HEK293 (cell line): ENCODE results near the gene CDC5L.

Source experiments
- CTCF ChIA-PET: fragments of 350-600 bp; formaldehyde crosslinking; extraction: SDS; loops from one replicate; lab custom pipeline; 2021; ENCODE audit warnings: antibody characterized with exemption; lab: Yijun Ruan, JAX
- POLR2A ChIA-PET: fragments of 300-600 bp; formaldehyde crosslinking; extraction: SDS; loops from one replicate; lab custom pipeline; 2020; ENCODE audit warnings: antibody characterized with exemption, inconsistent platforms; lab: Yijun Ruan, JAX
- H3K27ac ChIP-seq: fragments of 200-500 bp; sonication (Bioruptor generic); 2 replicates; pipeline ENCODE4 v1.5.1; 2014; ENCODE audit warnings: low read depth, low read length, control low read depth, inconsistent platforms; ENCODE audit errors: extremely low read depth
- H3K36me3 ChIP-seq, 2 experiments: fragments of 200-500 bp in 1 of 2; sonication (Bioruptor generic) in 1 of 2; 1 replicate in 1 of 2; 2 replicates in 1 of 2; pipeline ENCODE4 v1.5.1; 2014 to 2017; ENCODE audit warnings: inconsistent platforms in 2 of 2, low read length in 2 of 2; ENCODE audit not compliant: control insufficient read depth in 2 of 2, insufficient read depth in 1 of 2
- H3K4me1 ChIP-seq: fragments of 200-500 bp; sonication (Bioruptor generic); 2 replicates; pipeline ENCODE4 v1.5.1; 2014; ENCODE audit warnings: mild to moderate bottlenecking, low read length, inconsistent platforms; ENCODE audit not compliant: control insufficient read depth, insufficient read depth
- H3K4me3 ChIP-seq: 2 replicates; pipeline ENCODE4 v1.5.1; 2011; ENCODE audit warnings: low read depth, mild to moderate bottlenecking, control low read depth, low read length, moderate library complexity
- H3K9me3 ChIP-seq: fragments of 200-500 bp; sonication (Bioruptor generic); 2 replicates; pipeline ENCODE4 v1.5.1; 2014; ENCODE audit warnings: low read depth, low read length, inconsistent platforms; ENCODE audit not compliant: control insufficient read depth, insufficient read depth
- ATF2 ChIP-seq: fragments of 450-650 bp; formaldehyde crosslinking; IDR thresholded peaks from 2 replicates; pipeline ENCODE4 v1.5.1; 2016; ENCODE audit warnings: missing biosample characterization, missing genetic modification characterization, low read depth
- BCL11A ChIP-seq: fragments of 450-650 bp; formaldehyde crosslinking; IDR thresholded peaks from 2 replicates; pipeline ENCODE4 v1.5.1; 2016; ENCODE audit warnings: low read depth, missing biosample characterization, missing genetic modification characterization
- IKZF3 ChIP-seq: fragments of 450-650 bp; IDR thresholded peaks from 2 replicates; pipeline ENCODE4 v1.5.0; 2018; ENCODE audit warnings: missing biosample characterization, mild to moderate bottlenecking, missing genetic modification characterization, moderate library complexity
- PRDM10 ChIP-seq: fragments of 450-650 bp; formaldehyde crosslinking; IDR thresholded peaks from 2 replicates; pipeline ENCODE4 v1.5.1; 2016; ENCODE audit warnings: missing biosample characterization, missing genetic modification characterization
- REST ChIP-seq: fragments of 450-650 bp; formaldehyde crosslinking; IDR thresholded peaks from 2 replicates; pipeline ENCODE4 v1.5.1; 2016; ENCODE audit warnings: missing biosample characterization, missing genetic modification characterization
- TRIM28 ChIP-seq: IDR thresholded peaks from 2 replicates; pipeline ENCODE4 v1.6.1; 2011; ENCODE audit warnings: low read length, control low read depth, borderline replicate concordance
- ZNF2 ChIP-seq: fragments of 450-650 bp; formaldehyde crosslinking; IDR thresholded peaks from 2 replicates; pipeline ENCODE4 v1.5.1; 2016; ENCODE audit warnings: missing biosample characterization, missing genetic modification characterization
- ZNF366 ChIP-seq: fragments of 450-650 bp; formaldehyde crosslinking; conservative IDR thresholded peaks from 2 replicates; pipeline ENCODE4 v1.5.1; 2016; ENCODE audit warnings: missing biosample characterization, missing genetic modification characterization
- ZNF513 ChIP-seq: fragments of 450-650 bp; IDR thresholded peaks from 2 replicates; pipeline ENCODE4 v1.5.1; 2018; ENCODE audit warnings: missing biosample characterization, missing genetic modification characterization
- ZNF558 ChIP-seq: fragments of 450-650 bp; formaldehyde crosslinking; IDR thresholded peaks from 2 replicates; pipeline ENCODE4 v1.5.1; 2016; ENCODE audit warnings: missing biosample characterization, missing genetic modification characterization
- ZNF639 ChIP-seq: fragments of 450-650 bp; formaldehyde crosslinking; IDR thresholded peaks from 2 replicates; pipeline ENCODE4 v1.5.1; 2016; ENCODE audit warnings: missing biosample characterization, missing genetic modification characterization
- ZNF660 ChIP-seq: fragments of 450-650 bp; IDR thresholded peaks from 2 replicates; pipeline ENCODE4 v1.5.1; 2018; ENCODE audit warnings: missing biosample characterization, mild to moderate bottlenecking, missing genetic modification characterization
- ZNF777 ChIP-seq: fragments of 450-650 bp; formaldehyde crosslinking; IDR thresholded peaks from 2 replicates; pipeline ENCODE4 v1.5.1; 2017; ENCODE audit warnings: missing biosample characterization, missing genetic modification characterization, borderline replicate concordance
- ZNF837 ChIP-seq: fragments of 450-650 bp; formaldehyde crosslinking; IDR thresholded peaks from 2 replicates; pipeline ENCODE4 v1.5.1; 2016; ENCODE audit warnings: missing biosample characterization, missing genetic modification characterization
- ZSCAN30 ChIP-seq: fragments of 450-650 bp; IDR thresholded peaks from 2 replicates; pipeline ENCODE4 v1.5.1; 2018; ENCODE audit warnings: missing biosample characterization, mild to moderate bottlenecking, missing genetic modification characterization, moderate library complexity
- TF ChIP-seq, protein P1 (sequence below): fragments of 450-650 bp; formaldehyde crosslinking; IDR thresholded peaks from 2 replicates; pipeline ENCODE4 v1.5.1; 2016; ENCODE audit warnings: missing biosample characterization, missing genetic modification characterization
- TF ChIP-seq, protein P2 (sequence below): fragments of 450-650 bp; formaldehyde crosslinking; IDR thresholded peaks from 2 replicates; pipeline ENCODE4 v1.5.1; 2016; ENCODE audit warnings: missing biosample characterization, missing genetic modification characterization, borderline replicate concordance

CDC5L gene

GRCh38 chr6:44489910-44490604, 102.6 kb downstream of the CDC5L start:
- no peaks in the 10 kb centered on the region for H3K4me1 ChIP-seq
- H3K36me3 ChIP-seq, result no peaks in the 10 kb centered on the region
- H3K9me3 ChIP-seq, result no peaks in the 10 kb centered on the region
- no peak overlapping the region for H3K4me3 ChIP-seq
- no peak for TF ChIP-seq ZNF837
- TF ChIP-seq REST (tag by site-specific recombination), result no peak
- TF ChIP-seq ZNF513 (tag by site-specific recombination), result no peak
- TF ChIP-seq TRIM28, result no peak
- no peak overlapping the region for H3K27ac ChIP-seq
- ChIA-PET CTCF (interaction anchor here (0.6 to 2.9 kb wide), 5 partner anchors 14 to 1440 kb away, joined by 3 to 28 read pairs (median 5); no protein-coding TSS in a partner anchor), POLR2A (no interaction called here)

- no peaks in the 10 kb centered on the region for H3K4me1 ChIP-seq
- CTCF ChIA-PET, result interaction anchor here (0.6 to 2.9 kb wide), 2 partner anchors 11 to 17 kb away, joined by 3 to 17 read pairs; no protein-coding TSS in a partner anchor
- TF ChIP-seq BCL11A (tag by site-specific recombination) (no peak), ZNF366 (tag by site-specific recombination) (no peak), ZNF639 (tag by site-specific recombination) (no peak), ZSCAN30 (no peak), ZNF2 (tag by site-specific recombination) (no peak), ZNF558 (tag by site-specific recombination) (no peak), PRDM10 (tag by site-specific recombination) (no peak), ATF2 (no peak), ZNF777 (tag by site-specific recombination) (no peak), IKZF3 (tag by site-specific recombination) (no peak), ZNF660 (tag by site-specific recombination) (no peak)
- TF ChIP-seq, protein P1, sequence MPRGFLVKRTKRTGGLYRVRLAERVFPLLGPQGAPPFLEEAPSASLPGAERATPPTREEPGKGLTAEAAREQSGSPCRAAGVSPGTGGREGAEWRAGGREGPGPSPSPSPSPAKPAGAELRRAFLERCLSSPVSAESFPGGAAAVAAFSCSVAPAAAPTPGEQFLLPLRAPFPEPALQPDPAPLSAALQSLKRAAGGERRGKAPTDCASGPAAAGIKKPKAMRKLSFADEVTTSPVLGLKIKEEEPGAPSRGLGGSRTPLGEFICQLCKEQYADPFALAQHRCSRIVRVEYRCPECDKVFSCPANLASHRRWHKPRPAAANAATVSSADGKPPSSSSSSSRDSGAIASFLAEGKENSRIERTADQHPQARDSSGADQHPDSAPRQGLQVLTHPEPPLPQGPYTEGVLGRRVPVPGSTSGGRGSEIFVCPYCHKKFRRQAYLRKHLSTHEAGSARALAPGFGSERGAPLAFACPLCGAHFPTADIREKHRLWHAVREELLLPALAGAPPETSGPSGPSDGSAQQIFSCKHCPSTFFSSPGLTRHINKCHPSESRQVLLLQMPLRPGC (tag by site-specific recombination), result no peak
- TF ChIP-seq, protein P2, sequence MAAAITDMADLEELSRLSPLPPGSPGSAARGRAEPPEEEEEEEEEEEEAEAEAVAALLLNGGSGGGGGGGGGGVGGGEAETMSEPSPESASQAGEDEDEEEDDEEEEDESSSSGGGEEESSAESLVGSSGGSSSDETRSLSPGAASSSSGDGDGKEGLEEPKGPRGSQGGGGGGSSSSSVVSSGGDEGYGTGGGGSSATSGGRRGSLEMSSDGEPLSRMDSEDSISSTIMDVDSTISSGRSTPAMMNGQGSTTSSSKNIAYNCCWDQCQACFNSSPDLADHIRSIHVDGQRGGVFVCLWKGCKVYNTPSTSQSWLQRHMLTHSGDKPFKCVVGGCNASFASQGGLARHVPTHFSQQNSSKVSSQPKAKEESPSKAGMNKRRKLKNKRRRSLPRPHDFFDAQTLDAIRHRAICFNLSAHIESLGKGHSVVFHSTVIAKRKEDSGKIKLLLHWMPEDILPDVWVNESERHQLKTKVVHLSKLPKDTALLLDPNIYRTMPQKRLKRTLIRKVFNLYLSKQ (tag by site-specific recombination), result no peak
These were observed 105.6 kb downstream of the CDC5L start for GRCh38 chr6:44493132-44493531.

More at GRCh38 chr6:44493132-44493531, 105.6 kb downstream of the CDC5L start:
- POLR2A ChIA-PET, result no interaction called here
- H3K36me3 ChIP-seq, result no peaks in the 10 kb centered on the region
- no peak overlapping the region for H3K4me3 ChIP-seq
- H3K9me3 ChIP-seq, result no peaks in the 10 kb centered on the region
- H3K27ac ChIP-seq, result no peak overlapping the region
